Measurements from ENCODE around the gene RAB13.
"Not testable (repeated sequence)": the region's sequence is repeated elsewhere in the genome, so short reads cannot be mapped to it uniquely, and the experiment has no call there.

GRCh38 chr1:154012543-154012942, 26.4 kb upstream of the RAB13 start:
- TF ChIP-seq CTCF (conservative IDR thresholded peaks at IDR 0.05); EZH2 (IDR thresholded peaks at IDR 0.05; ENCODE audit: low read depth): not testable (repeated sequence)
